NOMO-1 treated with DMSO at 0.1 percent for 48 hours (cell line): ENCODE measurements around the gene LCLAT1.
"Not testable (repeated sequence)": the region's sequence is repeated elsewhere in the genome, so short reads cannot be mapped to it uniquely, and the experiment has no call there.

Experiments
- DNase-seq: peaks from one replicate; lab custom pipeline; 2025; ENCODE audit not compliant: unreplicated experiment; lab: John Stamatoyannopoulos, UW

LCLAT1 gene

DNA sequence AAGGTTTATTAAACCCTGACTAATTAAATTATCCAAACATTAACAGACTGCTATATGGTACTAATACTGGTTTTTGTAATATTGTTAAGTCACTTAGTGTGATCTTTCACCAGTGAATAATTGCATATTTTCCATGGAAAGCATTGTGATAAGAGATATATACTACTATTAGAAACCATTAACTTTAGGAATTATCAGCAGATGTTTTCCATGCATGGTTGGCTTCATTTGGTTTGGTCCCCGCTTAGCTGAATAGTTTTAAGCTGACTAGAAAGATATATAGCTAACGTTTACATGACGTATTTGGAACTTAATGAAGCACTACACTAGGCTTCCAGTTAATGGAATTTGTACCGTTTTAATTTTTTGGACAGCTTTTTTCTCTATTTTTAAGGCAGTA is 37.9 kb downstream of the LCLAT1 start:
- no peak for DNase-seq

DNA sequence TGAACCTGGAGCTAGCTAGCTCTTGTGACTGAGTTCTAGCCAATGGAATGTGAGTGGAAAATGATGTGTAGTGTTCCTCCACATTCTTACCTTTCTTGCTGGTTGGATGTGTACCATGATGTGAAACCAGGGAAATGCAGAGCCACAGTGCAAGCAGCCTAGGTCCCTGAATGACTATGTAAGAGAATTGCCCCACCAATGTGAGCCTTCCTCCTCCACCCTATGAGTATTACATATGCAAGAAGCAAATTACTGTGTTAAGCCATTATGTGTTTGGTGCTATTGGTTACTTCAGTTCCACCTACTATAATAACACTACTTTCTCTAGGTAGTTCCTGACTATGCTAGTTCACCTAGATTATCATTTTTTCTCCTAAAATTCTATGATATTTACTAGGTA is 39.6 kb downstream of the LCLAT1 start:
- DNase-seq: no peak

DNA sequence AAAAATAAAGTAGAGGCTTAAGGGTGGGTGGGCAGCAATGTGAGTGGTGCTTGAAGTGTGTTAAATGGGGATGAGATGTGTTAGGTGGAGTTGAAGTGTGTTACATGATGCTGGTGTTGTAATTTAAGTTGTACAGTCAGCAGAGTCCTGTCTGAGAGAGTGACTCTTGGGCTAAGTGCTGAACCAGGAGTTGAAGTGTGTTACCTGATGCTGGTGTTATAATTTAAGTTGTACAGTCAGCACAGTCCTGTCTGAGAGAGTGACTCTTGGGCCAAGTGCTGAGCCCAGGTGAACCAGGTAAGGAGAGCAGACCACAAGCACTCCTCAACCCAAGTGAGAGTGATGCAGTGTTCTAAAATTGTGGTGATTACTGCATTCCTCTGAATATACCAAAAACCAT is 40.6 kb downstream of the LCLAT1 start:
- DNase-seq: no peak

DNA sequence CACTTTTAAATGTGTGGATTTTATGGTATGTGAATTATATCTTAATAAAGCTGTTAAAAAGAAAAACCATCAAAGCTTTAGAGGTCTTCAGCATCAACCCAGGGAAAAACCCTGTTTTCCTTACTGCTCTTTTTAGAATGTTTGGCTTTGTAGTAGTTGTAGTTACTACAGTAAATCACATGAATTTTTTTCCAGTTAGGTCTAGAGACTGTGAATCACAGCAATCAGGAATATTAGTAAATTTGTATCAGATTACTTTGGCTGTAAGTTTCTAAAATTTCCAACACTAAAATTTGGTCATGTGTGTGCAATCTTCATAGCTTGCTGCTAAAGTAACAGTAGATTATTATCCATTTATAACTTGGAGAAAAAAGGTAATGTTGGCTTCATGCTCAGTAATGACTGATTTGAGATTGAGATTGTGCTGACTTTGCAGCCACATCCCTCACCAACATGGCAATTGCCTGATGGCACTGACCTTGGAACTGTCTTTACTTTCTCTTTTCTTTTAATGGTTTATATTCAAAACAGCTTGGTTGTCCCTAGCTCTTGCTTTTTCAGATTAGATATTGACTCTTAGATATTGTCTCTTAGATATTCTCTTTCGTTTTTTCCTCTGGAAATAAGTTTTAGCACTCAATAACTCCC is 41.1 kb downstream of the LCLAT1 start:
- DNase-seq: no peak

DNA sequence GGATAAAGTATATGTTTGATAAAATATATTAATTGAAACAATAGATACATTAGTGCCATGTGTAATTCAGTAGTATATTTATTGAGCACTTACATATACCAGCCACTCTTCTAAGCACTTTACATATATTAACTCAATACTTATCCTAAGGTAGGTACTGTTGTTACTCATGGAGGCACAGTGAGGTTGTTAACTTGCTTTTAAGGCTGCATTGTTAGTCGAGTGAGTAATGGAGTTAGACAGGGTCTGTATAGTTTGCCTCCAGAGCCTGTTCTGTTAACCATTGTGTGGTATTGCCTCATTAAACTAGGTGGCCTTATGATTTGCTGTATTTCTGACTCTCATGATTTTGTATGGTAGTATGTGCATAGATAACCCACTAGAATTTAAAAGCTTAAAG is 44.2 kb downstream of the LCLAT1 start:
- no peak for DNase-seq

DNA sequence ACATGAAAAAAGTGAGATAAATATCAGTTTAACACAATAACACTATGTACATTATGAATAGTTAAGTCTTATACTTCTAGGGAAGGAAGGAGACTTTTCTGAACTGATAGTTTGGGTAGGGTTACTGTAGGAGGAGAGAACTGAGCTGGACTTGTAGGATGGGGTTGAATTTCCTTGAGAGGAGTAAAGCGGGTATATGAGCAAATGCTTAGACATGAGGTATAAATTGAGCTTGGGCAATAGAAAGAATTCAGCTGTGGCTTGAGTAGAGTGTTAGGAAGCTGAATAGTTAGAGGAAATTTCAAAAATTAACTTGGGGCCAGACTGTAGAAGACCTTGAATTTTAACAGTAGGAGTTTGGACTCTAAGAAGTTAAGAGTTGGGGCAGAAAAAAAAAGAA is 45.1 kb downstream of the LCLAT1 start:
- no peak for DNase-seq

DNA sequence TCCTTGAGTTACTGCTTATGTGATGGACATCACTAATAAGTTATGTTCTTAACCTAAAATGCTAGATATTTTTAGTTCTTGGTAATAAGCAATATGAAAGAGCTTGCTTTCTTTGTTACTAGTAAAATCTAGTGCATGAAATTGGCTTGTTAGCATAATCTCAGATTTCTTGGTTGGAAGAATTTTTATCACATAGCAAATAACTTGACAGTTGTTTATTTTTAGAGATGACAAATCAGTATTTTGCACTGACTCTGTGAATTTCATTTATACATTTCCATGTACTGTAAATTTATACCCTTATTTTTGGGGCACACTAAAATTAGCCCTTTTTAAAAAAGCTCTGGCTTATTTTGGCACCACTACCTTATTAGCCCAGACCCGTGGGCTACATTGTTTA is 45.6 kb downstream of the LCLAT1 start:
- no peak for DNase-seq

DNA sequence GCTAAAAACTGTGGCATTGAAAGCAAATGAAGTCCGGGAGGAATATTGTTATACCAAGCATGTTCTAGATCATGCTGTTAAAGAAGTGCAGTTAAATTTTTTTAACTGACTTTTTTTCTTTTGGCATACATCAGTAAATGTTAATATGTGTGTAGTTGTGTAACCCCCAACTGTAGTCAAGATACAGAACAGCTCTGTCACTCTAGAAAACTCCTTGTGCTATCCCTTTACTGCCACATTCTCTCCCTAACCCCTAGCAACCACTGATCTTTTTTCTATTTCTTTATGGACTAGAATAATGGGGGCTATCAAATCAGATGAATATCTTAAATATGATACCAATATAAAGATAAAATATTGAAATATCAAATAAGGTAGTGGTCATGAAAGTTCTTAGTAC is 46.4 kb downstream of the LCLAT1 start:
- no peak for DNase-seq

DNA sequence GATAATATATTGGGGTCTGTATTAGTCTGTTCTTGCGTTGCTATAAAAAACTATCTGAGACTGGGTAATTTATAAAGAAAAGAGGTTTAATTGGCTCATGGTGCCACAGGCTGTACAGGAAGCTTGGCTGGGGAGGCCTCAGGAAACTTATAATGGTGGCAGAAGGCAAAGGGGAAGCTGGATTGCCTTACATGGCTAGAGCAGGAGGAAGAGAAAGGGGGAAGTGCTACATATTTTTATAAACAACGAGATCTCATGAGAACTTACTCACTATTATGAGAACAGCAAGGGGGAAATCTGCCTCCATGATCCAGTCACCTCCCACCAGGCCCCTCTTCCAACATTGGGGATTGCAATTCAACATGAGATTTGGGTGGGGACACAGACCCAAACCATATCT is 48.9 kb downstream of the LCLAT1 start:
- DNase-seq: peak; percentile 88

DNA sequence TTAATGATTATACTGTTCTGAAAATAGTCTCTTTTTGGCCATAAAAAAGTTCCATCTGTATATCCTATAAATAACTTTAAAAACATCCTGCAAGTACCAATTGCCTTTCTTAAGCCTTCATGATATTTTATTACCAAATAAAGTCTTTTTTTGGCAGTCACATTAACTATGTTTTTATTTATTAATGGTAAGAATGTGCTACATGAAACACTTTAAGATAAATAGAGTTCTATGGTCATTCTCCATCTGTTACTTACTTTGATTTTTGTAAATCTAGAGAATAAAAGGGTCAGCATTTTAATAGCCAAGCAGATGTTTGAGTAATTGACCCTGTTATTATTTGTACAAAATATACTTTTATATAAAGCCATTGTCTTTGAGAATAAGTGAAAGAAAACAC is 52.6 kb downstream of the LCLAT1 start:
- no peak for DNase-seq

DNA sequence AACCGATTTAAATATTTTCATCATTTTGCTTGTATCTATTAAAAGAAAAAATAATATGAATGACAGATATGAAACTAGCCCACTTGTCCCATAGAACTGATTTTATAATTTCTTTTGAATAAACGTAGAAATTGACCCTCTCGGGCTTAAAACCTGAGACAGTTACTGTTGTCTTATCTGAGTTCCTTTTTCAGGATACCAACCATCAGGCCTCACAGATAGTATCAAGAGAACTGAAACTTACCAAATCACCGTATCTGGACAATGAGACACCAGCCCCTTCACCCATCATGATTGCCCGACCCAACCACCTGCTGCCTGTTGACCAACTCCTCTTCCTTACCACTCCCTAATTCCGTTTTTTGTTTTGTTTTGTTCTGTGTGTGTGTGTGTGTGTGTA is 53.7 kb downstream of the LCLAT1 start:
- DNase-seq: no peak

DNA sequence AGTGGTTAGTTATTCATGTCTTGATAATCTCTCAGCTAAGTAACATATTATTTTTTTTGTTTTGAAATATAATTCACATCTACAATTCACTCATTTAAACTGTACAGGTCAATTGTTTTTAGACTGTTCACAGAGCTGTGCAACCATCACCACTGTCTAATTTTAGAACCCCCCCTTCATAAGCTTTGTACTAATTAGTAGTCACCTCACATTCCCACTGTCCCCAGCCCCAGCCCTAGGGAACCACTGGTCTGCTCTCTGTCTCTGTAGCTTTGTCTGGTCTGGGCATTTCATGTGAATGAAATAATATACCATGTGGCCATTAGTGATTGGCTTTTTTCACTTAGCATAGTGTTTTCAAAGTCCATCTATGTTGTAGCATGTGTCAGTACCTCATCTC is 55.3 kb downstream of the LCLAT1 start:
- DNase-seq: no peak

DNA sequence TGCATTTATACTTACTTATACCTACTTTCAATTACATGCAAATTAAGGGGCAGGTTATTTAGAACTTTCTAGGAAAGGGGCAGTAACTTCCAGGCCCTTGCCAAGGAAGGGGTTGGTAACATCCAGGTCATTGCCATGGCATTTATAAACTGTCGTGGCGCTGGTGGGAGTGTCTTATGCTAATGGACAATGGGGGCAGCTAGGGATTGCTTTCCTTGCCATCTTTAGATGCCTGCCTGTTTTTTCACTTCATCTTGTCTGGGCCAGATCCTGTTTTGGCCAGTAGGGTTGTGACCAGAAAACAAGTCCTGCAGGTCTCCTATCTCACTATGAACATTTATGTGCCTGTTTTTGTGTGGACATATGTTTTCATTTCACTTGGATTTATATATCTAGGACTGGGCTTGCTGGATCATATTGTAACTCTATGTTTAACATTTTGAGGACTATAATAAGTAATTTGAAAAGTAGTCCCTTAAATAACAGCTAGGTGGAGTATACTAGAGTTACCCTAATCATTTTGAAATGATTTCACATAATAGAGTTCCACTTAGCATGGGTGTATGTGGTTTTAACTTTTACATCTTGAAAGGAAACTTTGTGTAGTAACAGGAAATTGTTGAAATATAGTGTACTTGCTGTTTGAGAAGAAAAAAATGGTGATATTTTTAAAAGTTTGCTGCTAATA is 56.1 kb downstream of the LCLAT1 start:
- peak; percentile 91 for DNase-seq

DNA sequence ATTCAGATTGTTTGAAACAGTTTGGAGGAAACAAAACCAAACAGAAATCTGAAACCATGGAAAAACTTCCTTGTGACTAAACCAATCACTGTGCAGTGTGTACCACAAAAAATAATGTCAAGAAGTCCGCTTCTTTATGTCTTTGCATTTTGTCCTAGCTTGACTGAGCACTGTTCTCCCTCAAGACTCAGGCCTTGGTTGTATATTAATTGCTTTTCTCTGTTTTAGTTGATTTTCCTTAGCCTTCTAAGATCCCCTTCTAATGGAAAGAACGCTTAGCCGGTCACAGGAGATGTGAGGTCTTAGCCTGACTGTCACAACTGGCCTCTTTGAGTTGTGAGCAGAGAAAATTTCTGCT is 56.6 kb downstream of the LCLAT1 start:
- no peak for DNase-seq

DNA sequence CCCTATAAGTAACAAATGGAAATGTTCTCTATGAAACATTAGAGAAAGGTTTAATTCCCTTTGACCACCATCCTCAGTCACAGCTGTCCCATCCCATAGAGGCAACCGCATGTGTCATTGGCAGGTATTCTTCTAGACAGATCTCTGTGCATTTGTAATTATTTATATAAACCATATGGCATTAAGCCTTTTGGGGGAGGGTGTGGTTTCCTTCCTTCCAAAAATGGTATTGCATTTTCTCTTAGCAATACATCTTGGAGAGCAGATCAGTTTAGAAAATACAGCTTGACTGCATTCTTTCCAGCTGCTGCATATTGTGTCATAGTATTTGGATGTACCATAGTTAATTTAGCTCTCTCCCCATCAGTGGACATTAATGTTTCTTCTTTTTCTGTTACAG is 57.7 kb downstream of the LCLAT1 start:
- DNase-seq: no peak

DNA sequence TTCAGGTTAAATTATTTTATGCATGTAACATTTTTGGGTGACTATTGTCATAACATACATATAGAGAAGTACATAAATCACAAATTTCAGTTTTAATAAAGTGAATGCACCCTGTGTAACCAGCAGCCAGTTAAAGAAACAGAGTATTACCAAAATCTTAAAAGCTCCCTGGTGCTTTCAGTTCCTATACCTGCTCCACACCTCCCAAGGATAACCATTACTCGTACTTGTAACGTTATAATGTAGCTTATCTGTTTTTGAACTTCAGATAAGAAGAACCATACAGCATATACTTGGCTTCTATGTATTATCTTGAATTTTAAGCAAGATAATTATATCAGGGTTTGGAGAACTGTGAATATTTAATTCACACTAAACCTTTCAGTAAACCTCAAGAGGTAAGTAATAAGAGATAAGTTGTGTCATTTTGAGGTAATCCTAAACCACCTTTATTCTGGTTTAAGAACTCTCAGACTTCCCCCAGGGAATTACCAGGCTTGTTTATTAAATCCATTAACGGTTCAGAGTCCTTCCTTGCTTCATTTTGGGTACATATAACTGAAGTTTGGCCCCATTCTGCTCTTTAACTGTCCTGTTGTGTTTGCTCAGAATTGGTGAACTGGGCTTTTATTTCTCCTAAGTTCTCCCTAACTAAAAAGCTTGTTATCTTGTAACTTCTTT is 58.6 kb downstream of the LCLAT1 start:
- DNase-seq: no peak

DNA sequence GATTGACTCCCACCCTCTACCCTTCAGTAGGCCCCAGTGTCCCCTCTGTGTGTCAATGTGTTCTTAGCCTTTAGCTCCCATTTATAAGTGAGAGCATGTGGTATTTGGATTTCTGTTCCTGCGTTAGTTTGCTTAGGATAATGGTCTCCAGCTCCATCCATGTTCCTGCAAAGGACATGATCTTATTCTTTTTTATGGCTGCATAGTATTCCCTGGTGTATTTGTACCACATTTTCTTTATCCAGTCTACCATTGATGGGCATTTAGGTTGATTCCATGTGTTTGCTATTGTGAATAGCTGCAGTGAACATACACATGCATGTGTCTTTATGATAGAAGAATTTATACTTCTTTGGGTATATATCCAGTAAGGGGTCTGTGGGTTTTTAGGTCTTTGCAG is 60.4 kb downstream of the LCLAT1 start:
- not testable (repeated sequence) for DNase-seq

DNA sequence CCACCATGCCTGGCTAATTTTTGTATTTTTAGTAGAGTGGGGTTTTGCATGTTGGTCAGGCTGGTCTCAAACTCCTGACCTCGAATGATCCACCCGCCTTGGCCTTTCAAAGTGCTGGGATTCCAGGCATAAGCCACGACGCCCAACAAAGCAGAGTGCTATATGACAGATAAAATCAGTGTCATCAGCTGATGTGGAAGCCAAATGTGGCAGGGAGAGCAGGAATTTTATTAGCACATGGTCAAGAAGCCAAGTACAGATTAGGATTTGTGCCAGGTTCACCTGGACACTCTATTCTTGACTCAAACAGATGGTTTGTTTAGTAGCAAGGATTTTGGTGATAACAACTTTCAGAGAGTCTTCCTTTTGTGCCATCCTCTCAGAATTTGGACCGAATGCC is 62.7 kb downstream of the LCLAT1 start:
- no peak for DNase-seq

DNA sequence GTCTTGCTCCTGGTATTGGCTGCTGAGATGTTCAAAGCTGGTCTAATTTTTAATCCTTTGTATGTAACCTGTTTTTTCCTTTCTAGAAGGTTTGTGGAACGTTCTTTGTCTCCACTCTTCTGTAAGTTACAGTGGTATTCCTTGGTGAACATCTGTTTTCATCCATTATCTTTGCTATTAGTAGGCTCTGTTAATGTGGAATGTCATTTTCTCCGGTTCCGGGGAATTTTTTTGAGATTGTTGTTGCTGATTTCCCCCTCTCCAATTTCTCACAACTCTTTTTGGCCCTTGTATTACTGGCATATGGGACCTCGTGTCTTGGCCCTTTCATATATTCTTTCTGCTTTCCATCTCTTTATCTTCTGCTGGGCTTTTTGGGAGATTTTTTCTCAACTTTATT is 63.4 kb downstream of the LCLAT1 start:
- DNase-seq: no peak

DNA sequence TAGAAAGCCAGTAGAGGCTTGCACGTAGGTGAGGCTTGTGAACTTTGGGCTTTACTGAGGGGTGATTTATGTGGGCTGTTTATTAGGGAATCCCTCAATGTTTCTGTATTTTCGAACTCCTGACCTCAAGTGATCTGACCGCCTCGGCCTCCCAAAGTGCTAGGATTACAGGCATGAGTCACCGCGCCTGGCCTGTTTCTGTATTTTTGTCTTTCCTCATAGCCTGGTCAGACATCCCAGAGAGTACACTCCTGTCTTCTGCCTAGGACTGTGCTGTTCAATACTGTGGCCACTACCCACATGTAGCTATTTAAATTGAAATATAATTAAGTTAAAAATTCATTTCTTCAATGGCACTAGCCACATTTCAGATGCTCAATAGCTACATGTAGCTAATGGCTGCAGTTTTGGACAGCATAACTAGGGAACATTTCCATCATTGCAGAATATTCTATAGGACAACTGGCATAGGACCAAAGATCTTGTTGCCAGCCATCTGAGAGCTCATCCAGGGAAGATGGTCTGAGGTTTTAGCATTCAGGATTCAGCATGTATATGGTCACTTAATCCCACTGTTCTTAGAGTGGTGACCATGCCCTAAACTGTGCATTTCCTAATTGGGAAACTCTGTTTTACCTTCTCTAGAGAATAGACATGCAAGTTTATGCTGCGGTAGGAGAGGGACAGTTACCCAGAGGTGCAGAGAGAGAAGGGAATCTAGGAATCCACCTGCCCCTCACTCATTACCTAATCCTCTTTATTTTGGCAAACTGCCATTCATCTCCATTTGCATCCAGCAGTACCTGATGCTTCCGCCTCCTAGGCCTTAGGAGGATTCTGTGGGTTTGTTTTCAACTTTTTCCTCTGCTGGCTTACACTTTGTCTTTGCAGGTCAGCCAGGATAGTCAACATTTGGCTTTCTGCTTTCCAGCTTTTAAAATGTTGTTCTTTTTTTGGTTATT is 64.4 kb downstream of the LCLAT1 start:
- peak; percentile 26 for DNase-seq

DNA sequence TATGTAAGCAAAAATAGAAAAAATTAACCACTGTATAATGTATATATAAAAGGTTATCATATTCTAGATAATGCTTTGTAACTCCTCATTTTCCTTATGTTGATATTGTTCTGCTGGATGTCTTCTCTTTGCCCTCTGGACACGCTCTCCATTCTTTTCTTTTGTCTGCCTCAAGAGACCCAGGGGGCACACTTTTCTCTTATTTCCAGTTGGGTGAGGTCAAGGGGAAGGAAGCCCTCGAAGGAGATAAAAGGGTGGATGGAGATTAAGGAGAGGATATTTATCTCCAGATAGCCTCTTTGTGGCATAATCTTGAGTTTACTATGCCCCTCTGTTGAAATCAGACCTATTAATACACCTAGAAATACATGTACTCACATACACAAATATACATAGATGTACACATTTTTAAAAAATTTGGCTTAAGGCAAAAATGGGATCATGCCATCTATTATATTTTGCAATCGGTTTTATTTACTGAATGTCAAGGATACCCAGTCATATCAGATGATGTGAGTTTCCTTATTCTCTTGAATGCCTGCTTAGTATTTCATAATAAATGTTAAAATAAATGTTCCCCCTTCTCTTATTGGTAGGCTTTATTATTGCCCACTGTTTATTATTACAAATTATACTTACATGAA is 65.3 kb downstream of the LCLAT1 start:
- DNase-seq: no peak
